ENCODE results near the gene FBRS.
A peak's percentile ranks its signal among the peaks of the same experiment; 100 is the strongest.
"Not testable (repeated sequence)": the region's sequence is repeated elsewhere in the genome, so short reads cannot be mapped to it uniquely, and the experiment has no call there.

Gene FBRS

DNA sequence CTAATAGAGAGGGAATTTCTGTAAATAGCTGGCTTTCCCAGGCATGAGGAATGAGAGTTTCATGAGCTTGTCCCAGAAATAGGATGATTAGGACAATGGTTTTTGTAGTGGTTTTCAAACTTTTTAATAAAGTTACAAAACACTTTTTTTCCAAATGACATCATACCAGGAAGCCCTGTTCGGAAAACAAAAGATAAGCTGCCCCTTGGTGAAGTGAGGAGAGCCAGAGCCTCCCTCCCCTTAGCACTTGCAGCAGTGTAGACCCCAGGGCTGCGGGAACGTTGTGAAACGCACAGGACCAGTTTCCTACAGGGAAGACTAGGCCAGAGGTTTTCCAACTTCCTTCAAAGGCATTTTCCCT lies 7.6 kb downstream of the FBRS start:
- DNase-seq, result no peak

DNA sequence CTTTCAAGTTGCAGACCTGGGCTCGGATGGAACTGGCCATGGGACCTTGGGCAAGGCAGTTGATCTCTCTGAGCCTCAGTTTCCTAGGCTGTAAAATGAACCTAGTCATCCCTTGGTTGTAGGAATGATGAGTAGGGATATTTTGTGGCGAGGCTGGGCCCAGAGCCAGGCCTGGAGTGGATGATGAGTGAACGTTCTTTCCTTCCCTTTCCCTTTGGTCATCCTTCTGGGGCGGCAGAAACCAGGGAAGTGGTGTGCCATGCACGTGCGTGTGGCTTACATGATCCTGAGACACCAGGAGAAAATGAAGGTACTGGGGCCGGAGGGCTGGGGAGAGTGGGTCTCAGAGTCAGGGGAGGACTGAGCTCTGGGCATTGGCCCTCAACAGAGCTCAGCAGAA lies 8.4 kb downstream of the FBRS start:
- DNase-seq, result no peak

DNA sequence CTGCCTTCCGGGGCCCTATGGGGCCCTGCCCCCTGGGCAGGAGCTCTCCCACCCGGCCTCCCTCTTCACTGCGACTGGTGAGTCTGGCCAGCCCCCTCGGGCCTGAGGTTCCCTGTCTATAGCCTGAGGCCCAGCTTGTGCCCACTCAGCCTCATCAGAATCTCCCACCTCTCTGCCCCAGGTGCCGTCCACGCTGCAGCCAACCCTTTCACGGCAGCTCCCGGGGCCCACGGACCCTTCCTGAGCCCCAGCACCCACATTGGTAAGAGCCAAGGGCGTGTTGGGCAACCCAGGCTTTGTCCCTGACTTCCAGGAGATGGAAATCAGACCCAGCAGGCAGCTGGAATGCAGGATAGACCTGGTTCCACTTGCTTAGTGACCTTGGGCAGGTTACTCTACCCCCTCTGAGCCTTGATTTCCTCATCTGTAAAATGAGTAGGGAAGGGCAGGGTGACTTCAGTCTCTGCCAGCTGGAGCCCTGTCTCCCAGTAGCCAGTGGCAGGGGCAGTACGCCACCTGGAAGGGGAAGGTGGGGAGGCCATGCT lies 9.2 kb downstream of the FBRS start:
- DNase-seq, result no peak

DNA sequence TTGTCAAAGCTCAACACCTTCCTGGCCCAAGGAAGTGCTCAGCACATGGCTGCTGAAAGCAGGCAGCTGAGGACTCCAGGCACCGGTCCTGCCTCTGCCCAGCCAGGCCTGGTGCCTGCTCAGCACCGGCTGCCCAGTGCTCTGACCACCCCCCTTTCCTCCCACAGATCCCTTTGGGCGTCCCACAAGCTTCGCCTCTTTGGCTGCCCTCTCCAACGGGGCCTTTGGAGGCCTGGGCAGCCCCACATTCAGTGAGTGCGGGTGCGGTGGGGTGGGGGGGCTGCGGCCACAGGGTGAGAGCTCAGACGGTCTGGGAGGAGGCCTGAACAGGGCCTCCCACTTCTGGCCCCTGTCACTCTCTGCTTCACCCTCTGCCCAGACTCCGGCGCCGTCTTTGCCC lies 10.2 kb downstream of the FBRS start:
- DNase-seq, result no peak

DNA sequence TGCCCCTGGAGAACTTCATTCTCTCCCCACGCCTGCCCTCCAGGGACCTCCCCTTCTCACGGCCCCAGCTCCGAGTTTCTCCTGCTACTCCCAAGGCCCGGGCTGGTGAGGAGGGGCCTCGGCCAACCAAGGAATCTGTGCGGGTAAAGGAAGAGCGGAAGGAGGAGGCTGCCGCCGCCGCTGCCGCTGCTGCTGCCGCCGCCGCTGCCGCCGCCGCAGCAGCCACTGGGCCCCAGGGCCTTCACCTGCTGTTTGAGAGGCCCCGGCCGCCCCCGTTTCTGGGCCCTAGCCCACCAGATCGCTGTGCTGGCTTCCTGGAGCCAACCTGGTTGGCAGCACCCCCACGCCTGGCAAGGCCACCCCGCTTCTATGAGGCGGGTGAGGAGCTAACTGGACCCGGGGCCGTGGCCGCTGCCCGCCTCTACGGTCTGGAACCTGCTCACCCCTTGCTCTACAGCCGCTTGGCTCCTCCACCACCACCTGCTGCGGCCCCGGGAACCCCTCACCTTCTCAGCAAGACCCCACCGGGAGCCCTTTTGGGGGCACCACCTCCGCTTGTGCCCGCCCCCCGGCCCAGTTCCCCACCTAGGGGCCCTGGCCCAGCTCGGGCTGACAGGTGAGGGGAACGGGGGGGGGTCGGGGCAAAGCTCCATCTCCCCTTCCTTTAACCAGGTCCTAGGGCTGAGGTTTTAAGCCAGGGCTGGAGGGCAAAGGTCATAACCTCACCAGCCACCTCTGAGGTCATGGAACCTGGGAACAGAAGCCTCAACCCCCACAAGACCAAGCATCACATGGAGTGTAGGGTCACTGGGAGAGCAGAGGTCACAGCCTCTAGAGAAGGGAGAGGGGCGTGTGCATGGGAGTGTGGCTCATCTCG lies 11.0 kb downstream of the FBRS start:
- DNase-seq, result no peak

DNA sequence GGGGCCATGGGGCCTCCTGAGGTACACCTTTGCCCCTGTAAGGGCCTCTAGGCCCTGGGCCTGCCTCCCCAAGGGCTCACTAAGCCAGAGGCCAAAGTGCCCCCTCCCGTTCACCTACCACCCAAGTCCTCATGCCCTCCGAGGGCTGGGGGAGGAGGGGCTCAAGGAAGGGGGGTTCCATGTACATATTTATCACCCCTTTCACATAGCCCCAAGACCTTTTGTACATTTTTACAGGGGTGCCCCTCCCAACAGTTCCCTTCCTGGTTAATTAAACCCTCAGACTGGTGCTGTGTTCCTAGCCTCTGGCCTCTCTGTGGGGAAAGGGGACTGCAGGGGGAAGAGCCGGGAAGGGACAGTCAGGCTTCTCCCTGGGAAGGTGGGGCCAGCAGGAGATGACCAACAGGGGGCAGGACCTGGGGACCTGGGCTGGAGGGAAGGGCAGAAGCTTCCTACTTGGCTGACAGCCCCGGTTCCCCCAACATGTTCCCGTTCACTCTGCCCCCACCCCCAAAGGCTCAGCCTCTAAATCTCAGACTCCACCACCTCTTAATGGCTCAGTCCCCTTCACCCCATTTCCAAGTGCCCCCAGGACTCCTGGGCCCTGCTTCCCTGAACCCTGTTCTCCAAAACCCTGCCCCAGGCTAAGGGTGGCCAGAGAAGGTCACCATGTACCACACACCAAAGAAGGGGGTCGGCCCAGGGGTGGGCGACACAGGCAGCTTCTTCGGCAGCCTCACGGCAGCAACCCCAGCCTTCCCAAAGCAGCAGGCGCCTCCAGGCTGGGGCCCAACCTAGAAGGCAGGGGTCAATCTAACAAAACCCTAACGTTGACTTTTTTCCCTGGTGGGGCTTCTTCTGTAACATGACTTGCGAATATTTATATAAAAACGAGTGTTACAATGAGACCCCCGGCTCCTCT lies 11.9 kb downstream of the FBRS start:
- DNase-seq, result no peak

DNA sequence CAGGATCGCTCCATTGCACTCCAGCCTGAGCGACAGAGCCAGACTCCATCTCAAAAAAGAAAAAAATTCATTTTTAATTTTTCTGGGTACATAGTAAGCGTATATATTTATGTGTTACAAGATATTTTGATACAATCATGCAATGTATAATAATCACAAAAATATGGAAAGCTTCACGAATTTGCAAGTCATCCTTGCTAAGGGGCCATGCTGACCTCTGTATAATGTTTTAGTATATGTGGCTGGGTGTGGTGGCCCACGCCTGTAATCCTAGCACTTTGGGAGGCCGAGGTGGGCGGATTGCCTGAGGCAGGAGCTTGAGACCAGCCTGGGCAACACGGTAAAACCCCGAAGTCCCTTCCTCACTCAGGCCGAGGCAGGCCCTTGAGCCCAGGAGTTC lies 16.9 kb downstream of the FBRS start:
- DNase-seq, result no peak

DNA sequence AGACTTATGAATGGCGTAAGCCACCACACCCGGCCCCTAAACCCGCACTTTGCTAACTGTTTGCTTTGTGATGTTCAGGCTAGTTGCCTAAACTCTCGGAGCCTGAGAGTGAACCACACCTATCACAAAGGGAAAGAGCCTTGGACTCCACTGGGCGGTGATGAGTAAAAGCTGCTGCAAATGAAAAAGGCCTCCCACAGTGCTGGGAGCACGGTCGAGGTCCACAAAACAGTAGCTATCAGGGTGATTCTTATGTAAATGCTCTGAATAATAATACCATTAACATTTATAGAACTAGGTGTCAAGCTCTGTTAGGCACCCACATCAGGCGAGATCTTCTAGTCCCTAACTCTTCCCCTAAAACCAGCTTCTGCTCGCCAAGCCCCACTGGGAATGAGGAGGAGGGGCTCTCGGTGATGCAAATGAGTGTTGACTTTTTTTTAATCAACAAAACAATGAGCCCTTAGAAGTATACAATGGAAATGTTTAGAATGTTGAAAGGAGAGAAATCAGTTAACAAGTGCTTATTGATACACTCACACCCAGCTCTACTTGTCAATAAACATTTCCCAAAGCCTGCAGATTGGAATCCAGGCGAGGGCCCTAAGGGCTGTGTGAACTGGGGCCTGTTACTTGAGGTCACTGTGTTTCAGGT lies 19.8 kb downstream of the FBRS start:
- DNase-seq, result no peak

DNA sequence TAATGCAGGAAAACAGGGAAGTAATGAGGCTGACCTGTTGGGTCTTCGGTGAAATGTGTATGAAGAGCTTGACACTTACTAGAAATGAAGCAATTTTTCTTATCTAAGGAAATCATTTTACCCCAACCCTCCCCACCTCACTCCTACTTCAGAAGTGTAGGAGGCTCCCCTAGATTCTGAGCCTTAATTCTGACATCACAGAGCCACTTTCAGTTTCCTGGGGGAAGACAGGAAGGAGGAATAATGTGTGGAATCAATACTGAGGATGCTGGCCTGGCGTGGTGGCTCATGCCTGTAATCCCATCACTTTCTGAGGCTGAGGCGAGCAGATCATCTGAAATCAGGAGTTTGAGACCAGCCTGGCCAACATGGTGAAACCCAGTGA lies 20.3 kb downstream of the FBRS start:
- no peak for DNase-seq

DNA sequence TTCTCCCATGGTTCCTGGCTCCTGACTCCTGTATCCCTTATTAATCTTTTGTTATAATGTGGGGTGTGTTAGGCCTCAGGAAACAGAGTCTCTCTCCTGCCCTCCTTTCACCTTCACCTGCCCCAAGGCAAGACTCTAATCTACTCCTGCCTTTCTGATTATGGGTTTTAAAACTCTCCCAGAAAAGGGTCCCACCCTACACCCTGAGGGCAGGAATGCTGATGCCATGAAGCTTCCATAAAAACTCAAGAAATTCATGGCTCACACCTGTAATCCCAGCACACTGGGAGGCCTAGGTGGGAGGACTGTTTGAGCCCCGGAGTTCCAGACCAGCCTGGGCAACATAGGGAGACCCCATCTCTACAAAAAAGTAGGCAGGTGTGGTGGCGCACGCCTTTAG lies 22.1 kb downstream of the FBRS start:
- DNase-seq, result no peak

DNA sequence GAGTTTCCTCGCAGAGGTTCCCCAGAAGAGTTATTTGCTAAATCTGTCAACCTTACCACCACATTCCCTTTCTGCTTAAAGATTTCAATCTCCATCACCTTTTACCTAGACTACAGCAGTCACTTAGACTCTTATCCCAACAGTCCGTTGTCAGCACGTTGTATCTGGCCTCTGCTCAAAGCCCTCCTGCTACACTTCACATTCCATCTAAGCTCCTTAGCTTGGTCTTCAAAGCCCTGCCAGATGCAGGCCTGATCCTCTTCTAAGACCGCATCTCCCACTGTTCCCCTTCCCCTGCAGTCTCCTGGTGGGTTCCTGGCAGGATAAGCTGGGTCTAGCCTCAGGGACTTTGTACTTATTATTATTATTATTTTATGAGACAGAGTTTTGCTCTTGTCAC lies 30.5 kb downstream of the FBRS start:
- no peak for DNase-seq

DNA sequence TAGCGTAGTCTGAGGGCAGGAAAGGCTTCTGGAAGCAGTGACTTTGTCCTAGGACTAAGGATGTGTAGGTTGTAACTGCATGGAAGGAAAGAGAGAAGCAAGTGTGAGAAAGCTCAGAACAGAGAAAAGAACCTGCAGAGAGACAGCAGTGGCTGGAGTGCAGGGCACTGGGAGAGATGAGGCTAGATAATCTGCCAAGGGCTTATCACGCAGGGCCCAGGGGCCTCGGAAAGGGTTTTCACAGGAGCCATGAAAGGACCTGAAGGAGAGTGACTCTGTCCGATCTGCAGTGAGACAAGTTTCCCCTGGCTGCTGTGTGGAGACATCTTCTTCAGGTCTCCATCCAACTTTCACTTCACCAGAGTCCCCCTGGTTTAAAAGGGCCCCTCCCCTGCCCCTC lies 33.7 kb downstream of the FBRS start:
- DNase-seq, result no peak

DNA sequence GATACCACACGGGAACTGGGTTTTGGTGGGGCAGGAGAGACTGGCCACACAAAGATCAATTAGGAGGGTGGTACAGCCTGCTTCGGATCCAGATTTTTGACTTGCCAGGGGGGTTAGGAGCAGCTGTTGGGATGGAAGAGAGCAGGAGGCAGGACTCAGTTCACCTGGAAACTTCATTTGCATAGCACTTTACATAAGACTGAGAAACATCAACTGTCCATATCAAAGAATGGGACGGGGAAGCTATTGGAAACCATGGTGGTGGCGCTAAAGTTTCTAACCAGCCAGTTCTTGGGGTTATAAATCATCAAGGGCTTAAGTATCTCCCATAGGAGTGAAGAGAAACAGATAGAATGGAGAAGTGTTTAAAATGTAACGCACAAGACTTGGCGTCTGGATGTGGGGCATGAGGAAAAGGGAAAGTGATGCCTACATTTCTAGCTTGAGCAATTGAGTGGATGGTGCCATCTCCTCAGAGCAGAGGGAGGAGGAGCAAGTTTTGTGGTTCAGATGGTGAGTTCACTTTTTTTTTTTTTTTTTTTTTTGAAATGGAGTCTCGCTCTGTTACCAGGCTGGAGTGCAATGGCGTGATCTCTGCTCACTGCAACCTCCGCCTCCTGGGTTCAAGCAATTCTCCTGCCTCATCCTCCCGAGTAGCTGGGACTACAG lies 34.3 kb downstream of the FBRS start:
- DNase-seq, result no peak

DNA sequence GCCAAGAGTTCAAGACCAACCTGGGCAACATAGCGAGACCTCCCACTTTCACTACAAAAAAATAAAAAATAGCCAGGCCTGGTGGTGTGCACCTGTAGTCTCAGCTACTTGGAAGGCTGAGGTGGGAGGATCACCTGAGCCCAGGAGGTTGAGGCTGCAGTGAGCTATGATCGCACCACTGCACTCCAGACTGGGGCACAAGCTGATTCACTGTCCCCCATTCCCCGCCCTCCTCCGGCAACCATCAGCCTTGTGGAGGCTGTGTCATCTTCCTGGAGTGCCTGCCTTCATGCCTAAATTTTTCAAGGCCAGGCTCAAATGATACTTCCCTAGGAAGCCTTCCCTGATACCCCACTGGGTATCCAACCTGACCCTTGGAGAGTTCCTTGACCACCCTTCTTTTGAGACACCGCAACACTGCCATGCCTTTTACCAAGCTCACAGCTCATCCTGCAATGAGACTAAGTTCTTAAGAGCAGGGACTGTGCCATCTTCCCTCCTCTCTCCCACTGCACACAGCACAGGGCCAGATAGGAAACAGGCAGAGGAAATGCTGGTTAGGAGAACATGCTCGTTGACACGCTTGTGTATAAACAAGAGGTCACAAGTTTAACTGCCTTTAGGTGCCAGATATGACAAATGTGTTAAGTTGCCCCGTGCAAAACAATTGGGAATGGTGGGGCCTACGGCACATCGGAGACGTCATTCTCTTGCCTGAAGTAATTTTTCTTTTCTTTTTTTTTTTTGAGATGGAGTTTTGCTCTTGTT lies 36.9 kb downstream of the FBRS start:
- no peak for DNase-seq

DNA sequence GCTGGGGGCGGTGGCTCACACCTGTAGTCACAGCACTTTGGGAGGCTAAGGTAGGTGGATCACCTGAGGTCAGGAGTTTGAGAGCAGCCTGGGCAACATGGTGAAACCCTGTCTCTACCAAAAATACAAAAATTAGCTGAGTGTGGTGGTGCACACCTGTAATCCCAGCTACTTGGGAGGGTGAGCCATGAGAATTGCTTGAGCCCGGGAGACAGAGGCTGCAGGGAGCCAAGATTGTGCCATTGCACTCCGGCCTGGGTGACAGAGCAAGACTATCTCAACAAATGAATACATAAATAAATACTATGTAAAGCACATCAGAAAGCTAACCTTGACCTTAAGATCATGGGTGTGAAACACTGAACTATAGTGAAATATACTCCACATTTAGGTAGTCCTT lies 38.4 kb downstream of the FBRS start:
- not testable (repeated sequence) for DNase-seq

DNA sequence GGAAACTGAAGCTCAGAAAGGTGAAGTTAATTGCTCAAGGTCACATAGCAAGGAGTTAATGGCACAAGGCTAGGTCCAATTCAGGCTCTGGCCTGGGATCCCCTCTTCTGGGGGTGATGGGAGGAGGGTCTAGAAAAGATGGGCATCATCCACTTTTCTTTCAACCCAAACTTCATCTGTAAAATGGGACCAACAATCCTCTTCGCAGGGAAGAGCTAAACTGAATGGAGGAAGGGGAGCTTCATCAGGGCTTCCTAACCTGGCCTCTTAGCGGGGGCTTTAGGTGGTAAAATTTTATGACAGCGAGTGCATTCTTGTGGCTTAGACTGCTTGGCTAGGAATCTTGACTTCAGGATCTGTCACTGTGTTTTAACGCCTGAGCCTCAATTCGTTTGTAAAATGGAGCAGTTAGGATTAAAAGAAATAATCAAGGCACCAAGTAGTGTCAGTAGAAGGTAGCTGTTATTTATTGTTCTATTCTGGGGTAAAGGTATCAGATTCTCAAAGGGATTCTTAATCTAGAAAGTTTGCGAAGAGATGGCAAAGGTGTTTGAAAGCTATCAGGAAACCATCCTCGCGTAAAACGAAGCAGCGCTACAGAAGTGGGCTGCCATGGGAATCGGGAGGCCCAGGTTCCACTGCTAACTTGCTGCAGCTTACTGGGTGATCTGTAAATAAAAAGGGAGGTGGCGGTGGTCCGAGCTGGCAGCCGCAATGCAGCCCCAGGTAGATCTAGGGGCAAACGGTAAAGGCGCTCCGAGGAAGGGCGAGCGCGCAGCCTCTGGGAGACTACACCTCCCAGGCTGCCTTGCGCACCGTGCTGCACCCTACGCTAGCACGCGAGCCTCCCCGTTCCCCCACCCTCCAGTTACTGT lies 39.3 kb downstream of the FBRS start:
- no peak for DNase-seq

DNA sequence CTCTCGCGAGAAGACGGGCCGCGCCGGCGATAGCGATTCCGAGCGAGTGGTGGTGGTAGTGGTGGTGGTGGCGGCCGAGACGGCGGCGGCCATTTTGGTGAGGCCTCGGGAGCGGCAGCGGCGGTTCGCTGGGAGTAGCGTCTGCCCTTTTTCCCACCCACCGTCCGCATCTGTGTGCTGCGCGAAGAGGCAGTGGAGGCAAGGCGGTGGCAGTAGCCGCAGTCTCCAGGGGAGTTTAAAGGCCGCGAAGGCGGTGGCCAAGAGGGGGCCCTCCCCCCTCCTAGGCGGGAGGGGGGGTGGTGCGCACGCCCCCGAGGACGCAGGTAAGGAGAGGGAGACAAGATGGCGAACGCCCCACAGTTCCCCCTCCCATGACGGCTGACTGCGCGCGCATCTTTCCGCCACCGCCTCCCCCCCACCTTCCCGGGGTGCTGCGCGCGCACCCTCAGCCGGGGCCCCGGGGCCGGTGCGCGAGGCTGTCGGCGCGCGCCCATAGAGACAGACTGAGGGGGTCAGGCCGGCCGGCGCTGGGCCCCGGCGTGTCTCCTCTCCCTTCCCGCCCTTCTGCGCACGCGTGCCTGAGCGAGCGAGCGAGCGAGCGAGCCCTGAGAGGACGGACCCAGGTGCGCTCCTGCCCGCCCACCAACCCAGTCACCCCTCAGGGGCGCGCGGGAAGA lies 40.0 kb downstream of the FBRS start:
- peak; percentile 96 for DNase-seq

DNA sequence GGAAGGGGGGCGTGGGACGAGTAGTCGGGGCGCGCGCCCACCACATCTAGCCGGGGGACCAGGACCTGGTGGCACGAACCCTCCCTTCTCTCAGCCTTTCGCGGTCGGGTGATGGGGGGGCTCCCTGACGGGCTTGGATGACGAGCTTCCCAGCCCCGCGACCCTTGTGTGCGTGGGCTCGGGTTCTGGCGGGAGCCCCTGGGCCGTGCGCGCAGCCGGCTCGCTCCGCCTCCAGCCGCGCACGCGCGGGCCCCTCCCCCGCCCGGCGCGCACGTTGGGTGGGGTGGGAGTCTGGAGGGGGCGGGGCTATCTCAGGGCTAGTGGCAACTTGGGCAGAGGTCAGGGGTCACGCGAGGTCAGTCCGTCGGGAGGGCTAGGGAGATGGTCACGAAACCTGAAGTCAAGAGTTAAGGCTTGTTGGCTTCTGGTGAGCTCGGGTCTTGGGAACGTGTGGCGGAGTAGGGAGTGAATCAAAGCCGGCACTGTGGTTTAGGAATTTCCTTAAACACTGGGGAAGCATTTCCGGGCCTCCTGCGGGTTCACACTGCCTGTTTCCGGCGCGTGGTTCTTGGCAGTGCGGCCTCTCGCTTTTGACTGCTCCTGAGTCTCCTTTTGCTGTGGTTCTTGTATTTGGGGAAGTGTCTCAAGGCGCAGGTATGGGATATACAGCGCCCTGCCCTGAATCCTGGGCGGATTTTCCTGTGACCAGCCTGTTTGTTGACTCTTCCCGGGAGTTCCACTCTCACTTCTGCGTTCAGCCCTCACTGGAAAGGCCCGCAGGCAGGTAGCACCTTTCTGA lies 40.8 kb downstream of the FBRS start, which contains the start of gene SRCAP:
SRCAP (plus strand) TSS at position 356 of the 799 bp plus-strand sequence. CDS start 1,654 bp downstream, outside the sequence.
- peak; percentile 83 for DNase-seq

DNA sequence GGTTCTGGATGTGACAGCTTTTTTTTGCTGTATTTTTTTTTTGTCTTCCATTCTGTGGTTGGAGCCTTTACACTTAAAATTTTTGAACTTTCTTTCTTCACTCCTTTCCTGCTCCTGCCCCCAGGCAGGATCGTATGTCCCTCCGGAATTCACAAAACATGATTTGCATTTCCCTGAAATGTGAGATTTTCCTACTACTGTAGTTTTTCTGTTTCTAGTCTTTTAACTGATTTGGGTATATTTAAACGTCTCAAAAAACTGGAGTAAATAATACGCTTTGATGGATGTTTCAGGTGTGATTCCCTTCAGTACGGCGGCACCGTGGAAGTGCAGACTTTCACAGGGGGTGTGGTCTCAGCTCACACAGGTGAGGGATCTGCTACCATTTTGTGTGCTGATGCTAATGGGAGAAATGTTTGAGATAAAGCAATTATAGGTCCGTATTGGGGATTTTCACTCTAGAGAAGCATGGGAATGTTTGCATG lies 41.4 kb downstream of the FBRS start:
- DNase-seq, result no peak

Measured in EL (cell line).